Measurements from ENCODE around the gene FAM24A.

DNA sequence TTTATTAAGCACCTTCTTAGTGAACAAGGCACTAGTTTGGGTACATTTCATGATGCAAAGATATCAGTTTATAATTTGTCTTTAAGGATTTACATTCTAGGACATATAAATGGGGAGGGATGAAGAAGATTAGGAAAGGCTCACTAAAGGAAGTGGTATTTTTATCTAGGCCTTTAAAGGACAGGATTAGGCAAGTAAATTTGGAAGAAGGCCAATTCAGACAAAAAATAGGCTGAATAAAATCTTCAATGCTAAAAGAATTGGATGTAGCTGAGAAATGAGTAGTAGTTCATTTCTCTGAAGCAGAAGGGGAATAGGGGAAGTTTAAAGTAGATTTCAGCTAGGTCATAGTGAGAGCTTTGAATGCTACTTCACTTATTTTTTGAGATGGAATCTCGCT lies 26.2 kb upstream of the FAM24A start:
- TF ChIP-seq, protein P1, sequence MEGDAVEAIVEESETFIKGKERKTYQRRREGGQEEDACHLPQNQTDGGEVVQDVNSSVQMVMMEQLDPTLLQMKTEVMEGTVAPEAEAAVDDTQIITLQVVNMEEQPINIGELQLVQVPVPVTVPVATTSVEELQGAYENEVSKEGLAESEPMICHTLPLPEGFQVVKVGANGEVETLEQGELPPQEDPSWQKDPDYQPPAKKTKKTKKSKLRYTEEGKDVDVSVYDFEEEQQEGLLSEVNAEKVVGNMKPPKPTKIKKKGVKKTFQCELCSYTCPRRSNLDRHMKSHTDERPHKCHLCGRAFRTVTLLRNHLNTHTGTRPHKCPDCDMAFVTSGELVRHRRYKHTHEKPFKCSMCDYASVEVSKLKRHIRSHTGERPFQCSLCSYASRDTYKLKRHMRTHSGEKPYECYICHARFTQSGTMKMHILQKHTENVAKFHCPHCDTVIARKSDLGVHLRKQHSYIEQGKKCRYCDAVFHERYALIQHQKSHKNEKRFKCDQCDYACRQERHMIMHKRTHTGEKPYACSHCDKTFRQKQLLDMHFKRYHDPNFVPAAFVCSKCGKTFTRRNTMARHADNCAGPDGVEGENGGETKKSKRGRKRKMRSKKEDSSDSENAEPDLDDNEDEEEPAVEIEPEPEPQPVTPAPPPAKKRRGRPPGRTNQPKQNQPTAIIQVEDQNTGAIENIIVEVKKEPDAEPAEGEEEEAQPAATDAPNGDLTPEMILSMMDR (IDR thresholded peaks at IDR 0.05), result no peak
- no peak for TF ChIP-seq EP300 (IDR thresholded peaks at IDR 0.05)
- TF ChIP-seq POLR2A (IDR thresholded peaks at IDR 0.05), result no peak
